Activated CD8-positive, alpha-beta memory T cell treated with anti-CD3 and anti-CD28 coated beads, Interleukin-2, amount 50 U/mL, for 1 hour (primary cell): ENCODE measurements around the gene IGSF9.
"Not testable (repeated sequence)": the region's sequence is repeated elsewhere in the genome, so short reads cannot be mapped to it uniquely, and the experiment has no call there.

Experiments
- DNase-seq: peaks from one replicate; pipeline ENCODE4 v3.0.0-alpha.2; 2020; ENCODE audit errors: extremely low read depth

The IGSF9 gene

DNA sequence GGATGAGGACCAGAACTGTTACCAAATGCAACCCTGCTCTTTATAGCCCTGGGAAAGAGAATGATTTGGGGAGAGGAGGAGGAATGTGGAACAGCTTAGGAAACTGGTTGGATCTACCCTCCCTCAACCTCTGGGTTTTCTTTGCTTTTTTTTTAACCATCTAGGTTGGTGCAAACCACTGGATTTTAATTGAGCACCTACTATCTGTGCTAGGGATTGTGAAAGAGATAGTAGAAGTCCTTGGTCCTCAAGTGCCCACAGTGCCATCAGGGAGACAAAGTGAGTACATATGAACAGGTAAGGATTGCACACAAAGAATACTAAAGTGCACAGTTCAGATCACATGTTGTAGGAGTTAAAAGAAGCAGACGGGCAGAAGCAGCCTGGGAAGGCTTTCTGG, 24.8 kb downstream of the IGSF9 start:
- no peak for DNase-seq

DNA sequence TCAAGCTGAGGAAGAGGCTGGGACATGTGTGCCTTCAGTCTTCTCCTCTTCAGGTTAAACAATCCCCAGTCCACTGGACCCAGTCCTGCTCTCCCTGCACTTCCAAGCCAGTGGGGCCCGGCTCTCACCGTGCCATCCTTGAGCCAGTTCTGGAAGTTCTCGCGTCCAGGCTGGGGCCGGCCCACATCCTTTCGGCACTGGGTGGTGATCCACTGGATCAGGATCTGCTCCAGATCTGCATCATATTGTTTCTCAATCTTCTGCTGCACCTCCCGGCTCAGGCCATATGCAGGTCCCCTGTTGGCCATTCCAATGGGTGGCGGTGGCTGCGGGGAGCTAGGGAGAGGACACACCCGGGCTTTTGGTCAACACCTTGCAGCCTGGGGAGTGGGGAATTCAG, 25.2 kb downstream of the IGSF9 start:
- no peak for DNase-seq

DNA sequence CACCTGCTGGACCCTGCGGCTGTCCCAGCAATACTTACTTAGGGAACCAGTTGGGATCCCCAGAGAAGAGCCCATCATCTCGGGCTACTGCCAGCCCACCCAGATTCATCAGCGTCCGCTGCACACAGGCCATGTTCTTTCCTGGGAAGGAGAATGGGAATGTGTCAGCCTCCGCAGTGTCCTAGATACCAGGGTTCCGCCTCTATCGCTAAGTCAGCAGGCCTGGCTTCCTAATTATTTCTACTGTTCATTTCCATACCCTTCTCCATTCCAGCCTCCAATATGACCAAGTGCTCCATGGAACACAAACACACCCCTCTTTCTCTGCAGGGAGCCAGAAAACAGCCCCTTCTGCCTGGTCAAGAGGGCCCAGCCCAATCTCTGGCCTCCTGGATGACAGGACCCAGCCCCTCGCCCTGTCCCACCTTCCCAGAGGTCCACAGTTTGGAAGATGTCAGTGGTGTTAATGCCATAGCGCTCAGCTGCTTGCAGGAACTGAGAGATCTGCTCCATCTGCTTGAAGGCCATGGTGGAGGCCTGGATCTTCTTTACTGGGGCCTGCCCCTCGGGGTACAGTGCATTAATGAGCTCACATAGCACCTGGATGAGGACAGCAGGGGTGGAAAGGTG, 26.1 kb downstream of the IGSF9 start:
- no peak for DNase-seq

DNA sequence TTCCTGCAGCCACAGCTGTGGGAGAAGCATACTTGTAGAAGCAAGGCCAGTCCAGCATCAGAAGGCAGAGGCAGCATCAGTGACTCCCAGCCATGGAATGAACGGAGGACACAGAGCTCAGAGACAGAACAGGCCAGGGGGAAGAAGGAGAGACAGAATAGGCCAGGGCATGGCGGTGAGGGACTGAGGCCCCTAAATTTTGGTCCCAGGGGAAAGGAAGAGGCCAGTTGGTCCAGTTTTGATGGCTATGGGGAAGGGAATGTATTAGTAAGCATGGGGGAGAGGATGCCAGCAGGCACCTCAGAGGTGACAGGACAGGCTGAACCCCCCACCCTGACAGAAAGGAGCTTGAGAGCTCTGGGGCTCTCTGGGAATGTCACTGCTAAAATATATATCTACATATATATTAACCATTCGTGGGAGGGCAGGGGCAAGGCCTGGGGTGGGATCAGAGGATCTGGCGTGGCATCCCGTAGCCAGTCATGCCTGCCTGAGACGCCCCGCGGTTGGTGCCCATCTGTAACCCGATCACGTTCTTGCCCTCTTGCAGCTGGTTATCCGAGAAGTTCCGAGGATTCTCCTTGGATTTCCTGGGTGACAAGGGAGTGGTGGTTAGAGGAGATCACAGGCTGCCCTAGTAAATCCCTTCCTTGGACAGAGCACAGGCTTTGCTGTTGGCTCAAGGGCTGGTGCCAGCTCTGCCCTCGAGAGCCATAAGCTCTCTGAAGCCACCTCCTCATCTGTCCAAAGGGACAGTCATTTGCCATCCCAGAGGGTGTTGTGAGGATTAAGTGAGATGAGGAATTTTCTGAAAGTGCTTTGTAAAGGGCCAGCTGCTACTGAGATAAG, 26.8 kb downstream of the IGSF9 start:
- no peak for DNase-seq

DNA sequence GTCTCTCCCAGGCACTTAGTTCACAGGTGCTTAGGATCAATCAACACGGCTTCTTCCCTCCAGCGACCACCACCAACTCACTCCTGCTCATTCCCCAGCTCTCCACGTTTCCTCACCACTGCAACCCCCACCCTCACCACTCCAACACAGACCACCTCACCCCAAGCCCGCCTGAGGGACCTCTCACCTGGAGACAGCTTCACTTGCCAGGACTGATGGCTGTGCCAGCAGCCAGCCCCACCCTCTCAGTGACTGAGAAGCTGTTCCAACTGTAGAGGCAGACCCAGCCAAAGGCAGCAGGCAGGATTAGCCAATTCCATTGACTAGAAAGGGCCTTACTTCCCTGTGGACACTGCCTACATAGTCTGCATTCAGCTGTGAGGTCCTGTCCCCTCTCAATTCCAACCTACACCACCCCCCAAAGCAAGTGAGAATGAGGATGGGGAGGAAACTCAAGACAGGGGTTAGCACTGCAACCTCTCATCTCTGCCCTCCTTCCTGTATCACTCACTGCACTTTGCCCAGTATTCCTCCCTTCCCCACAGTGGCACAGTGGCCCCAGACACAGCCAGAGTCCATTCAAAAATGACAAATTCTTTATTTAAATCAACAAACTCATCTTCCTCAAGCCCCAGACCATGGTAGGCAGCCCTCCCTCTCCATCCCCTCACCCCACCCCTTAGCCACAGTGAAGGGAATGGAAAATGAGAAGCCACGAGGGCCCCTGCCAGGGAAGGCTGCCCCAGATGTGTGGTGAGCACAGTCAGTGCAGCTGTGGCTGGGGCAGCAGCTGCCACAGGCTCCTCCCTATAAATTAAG, 27.7 kb downstream of the IGSF9 start:
- DNase-seq, result no peak

DNA sequence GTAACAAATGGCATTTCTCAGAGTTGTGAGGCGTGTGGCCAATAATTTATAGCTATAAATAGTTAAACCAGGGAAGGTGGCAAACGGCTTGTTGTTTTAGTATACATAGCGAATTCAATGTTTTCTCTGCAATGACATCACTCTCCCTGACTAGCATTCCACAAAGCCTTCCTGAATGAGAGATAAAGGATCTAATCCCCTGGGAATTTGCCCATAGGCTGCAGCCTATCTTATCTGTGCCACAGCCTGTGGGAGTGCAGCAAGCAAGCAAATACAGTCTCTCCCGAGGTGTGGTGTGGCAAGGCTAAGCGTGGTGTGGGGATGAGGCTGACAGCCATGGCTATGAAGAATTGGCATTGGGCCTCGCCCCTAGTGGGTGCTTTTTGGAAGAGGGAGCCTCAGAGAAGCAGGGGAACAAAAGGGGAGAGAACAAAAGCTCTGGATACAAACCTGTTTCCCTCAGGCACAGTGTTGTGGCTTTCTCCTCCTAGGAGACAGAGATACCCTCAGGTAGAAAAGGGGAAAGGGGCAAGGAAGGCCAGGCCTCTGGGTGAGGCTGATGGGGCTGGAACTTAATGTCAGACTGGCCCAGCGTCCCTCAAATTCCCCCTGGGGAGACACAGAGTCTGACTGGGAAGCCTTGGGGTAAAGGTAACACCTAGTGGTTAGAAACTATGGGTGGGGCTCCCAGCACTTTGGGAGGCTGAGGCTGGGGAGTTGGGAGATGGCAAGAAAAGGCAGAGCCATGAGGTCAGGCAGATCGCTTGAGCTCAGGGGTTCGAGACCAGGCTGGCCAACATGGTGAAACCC, 29.0 kb downstream of the IGSF9 start:
- DNase-seq, result no peak

DNA sequence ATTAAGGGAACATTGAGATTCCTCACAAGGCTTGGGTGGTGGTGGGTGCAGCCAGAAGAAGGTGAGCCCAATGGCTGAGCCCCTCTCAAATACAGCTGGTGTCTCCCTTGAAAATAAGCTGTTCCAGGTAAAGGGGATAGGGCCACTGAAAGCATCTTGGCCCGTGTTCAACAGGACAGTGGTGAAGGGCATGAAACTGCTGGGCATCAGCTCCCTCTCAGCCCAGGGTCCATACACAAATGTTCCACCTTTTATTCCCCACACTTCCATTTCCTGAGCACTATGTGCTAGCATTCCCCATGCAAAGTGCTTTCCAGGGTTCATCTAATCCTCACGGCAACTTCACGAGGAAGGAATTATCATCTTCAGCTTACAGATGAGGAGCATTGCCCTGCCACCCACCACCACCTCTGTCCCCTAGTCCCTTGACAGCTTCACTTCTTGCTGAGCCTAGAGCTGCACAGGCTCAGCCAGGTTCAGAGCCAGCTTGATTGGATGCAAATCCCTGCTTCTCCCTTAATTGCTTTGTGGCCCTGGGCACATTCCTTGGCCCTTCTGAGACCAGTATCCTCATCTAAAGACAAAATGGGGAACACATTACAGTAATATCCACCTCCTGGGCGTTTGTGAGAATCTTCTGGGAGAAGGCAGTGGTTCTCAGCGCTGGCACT, 29.7 kb downstream of the IGSF9 start:
- no peak for DNase-seq

DNA sequence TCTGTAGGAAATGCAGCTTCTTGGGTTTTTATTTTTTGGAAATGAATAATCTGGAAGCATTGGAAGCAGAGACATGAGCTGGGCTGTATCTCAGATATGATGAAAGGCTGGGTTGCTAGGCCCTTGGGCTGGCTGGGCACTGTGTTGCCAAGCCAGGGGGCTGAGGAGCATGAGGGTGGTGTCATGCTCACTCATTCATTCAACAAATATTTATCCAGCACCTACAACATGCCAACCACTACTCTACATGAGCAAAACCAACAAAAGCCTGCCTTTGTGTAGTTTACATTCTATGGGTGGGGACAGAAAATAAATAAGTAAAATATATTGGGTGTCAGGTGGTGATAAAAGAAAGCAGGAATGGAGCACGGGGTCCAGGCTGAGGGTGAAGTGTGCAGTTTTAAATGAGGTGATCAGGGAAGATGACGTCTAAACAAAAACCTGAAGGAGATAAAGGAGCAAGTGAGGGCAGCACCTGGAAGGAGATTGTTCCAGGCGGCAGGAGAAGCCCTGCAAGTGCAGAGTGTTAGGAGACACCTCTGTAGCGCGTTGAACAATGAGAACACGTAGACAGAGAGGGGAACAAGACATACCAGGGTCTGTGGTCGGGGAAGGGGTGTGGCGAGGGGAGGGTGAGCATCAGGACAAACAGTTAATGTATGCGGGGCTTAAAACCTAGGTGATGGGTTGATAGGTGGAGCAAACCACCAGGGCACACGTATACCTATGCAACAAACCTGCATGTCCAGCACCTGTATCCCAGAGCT, 31.0 kb downstream of the IGSF9 start:
- no peak for DNase-seq

DNA sequence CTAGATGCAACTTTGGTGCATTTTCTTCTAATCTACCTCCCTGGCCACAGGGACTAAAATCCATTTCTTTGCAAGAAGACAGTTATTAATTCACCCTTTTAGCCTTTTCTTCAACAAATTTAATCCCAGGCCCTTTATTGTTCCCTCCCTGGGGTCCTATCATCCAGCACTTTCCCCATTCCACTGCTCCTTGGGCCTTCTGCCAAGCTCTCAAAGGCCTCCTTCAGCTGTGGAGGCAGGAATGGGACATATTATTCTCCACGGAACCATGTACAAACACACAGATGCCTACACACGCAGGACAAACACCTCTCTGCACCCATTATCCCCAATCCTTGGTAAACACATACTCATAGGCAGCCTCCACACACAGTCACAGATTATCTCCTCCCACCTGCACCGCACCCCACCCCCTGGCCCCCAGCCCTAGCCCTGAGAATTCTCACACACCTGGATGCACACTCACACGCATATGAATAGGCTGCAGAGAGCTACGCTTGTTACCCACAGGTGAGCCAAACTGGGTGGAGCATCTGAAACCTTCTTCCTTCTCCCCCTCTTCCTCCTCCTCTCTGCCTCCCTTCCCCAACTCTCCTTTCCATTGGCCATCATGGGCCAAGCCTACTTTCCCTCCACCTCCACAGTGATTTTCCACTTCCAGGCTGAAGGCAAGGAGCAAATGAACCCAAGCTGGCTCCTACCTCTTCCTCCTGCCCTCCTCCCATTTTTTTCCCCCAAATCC, 31.8 kb downstream of the IGSF9 start:
- DNase-seq, result no peak

DNA sequence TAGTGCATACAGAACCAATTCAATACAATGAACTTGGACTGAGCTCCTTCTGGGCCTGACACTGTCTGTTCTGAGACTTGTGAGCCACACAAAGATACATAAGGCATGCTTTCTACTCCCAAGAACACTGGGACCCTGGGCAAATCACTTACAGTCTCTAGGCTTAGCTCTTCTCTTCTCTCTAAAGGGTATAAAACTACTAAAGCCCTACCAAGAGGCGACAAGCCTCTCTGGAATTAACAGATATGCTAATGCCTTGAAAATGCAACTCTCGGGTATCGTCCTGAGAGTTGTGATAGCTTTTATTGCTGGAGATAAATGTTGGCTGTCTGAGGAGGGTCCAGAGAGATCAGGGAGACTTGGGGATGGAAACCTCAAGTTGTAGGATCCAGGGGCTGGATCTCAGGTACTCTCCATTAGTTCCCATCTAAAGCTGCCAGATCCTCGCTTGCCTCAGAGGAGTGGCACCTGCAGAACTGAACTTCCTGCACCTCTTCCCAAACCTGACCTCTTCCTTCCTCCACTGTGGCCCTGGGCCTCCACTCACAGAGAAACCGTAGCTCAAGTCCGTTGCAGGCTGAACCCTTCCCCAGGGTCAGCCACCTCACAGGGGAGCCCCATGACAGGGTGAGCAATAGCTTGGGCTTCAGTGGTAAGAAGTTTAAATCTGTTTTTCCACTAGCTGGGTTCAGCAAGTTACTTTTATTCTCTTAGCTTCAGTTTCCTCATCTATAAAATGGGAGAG, 33.9 kb downstream of the IGSF9 start:
- no peak for DNase-seq

DNA sequence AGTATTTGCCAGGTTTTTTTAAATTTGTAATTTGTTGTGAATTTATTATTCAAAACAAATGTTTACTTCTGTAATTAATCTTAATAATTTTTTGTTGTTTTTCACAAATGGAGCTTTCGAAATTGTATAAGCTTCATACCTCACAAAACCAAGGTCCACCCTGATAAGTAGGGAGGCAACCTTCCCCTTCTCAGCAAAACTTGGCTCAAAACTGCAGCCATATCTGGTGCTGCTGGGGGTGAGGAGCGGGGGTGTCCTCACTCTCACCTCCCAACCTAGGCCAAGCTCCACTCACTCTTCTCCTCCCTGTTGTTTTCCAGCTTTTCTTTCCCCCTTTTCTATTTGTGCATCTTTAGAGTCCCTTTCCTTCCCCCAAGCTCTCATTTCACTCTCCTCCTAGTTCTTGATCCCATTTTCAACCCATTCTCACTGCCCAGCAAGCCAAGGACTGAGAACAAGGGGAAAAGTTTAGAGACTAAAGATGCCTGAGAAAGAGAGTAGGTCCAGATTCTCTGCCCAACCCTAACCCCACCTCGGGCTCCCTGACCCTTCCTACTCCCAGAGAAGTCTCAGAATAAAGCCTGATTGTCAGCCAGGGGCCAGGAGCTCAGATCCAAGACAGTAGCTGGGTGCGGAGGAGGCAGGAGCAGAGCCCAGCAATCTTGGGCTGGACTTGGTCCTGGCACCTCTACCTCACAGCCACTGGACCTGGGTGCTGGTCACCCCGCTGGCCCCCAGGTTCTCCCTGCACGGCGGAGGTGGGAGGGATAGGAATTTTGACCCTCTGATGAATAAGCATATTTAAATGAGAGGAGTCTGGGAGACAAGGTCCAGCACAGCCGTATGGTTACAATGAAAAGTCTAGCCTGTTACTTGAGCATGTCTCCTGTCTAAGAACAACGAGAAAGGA, 37.1 kb downstream of the IGSF9 start:
- DNase-seq, result no peak

DNA sequence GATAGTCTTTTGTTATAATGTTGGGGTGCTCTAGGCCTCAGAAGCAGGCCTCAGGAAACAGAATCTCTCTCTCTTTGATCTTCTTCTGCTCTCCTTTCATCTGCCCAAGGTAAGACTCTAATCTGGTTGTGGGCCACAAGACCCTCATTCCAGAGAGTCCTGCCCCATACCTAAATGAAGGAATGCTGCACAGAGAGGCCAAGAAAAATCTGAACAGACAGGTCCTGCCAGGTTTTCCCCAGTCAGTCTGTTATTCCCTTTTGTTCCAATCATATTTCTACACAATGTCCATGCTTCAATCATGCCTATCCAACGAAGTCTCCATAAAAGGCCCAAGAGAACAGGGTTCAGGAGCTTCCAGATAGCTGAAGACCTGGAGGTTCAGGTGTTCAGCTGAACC, 38.5 kb downstream of the IGSF9 start:
- DNase-seq, result no peak

DNA sequence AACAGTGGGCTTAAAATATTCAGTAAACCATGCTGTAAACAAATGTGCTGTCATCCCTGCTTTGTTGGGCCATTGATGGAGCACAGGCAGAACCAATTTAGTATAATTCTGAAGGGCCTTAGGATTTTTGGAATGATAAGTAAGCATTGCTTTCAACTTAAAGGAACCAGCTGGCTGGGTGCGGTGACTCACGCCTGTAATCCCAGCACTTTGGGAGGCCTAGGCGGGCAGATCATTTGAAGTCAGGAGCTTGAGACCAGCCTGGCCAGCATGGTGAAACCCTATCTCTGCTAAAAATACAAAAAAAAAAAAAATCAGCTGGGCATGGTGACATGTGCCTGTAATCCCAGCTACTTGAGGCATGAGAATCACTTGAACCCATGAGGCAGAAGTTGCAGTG, 41.4 kb downstream of the IGSF9 start:
- not testable (repeated sequence) for DNase-seq

DNA sequence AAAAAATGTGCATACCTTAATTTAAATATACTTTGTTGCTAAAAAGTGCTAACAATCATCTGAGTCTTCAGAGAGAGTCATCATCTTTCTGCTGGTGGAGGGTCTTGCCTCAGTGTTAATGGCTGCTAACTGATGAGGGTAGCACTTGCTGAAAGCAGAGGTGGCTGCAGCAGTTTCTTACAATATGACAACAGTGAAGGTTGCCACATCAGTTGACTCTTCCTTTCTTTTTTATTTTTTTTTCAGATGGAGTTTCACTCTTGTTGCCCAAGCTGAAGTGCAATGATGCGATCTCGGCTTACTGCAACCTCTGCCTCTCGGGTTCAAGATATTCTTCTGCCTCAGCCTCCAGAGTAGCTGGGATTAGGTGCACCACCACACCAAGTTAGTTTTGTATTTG, 42.9 kb downstream of the IGSF9 start:
- DNase-seq, result no peak

DNA sequence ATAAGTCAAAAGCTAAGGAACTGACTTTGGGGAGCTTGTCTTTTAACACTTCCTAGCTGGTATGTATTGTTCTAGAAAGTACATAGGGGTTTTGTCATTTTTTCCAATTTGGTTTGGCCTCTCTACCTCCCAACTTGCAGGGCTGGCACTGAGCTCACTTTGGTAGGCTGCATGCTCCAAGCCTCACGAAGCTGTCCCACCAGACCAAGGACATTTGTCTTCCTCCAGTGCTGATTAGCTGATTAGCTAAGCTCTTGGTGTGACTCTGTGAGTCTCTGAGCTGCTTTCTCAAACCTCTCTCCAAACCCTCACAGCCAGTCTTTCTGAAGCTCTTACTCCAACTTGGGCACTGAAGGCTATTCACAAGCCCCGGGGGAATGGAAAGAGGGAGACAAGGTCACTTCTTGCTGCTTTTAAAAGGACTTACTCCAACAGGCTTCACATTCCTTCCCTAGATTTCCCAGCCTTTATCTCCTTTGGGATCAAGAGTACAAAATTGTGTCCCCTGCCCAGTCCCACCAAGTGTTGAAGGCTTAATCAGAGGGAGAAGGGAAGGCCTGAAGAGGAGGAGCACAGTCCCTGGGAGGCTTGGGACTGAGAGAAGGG, 44.6 kb downstream of the IGSF9 start:
- no peak for DNase-seq

DNA sequence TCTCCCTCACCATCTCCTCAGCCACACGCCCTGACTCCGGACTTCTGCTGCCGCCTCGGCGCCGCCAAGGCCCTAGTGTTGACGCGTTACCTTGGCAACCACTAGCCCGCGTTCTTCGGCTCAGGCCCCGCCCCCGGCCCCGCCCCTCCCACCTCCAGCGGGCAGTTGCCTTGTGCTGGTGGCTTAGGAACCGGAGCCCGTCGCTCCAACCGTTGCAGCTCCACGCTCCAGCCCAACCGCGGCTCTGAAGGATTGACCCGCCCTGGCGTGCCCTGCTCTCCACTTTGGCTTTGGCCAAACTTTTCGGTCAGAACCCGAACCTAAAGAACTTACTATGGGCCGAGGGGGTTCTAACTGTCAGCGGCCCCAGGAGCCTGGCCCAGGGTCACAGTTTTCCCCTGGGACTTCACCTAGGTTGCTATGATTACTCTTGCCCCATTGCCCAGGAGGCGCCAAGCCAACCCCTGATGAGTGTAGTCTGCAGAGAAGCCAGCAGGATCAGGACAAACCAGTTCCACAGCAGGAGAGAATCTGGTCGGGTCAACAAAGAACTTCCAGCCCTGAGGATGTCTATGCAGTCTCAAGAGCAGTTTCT, 45.2 kb downstream of the IGSF9 start, which contains the start of gene CFAP45:
CFAP45 (minus strand) TSS at position 80 of the 595 bp plus-strand sequence; CDS start at position 13, 67 bp downstream.
- no peak for DNase-seq

DNA sequence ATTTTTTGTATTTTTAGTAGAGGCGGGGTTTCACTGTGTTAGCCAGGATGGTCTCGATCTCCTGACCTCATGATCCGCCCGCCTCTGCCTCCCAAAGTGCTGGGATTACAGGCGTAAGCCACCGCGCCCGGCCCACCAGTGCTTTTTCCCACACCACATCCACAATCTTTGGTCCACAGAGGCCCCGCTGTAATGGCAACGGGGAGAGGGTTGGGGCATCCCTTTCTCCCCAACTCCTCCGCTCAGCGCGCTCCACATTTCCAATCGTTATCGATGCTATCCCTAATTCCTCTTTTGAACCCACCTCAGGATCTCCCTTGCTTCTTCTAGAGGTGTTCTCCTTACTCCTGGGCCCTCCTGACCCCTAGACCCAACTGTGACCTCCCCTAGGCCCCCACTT, 45.8 kb downstream of the IGSF9 start:
- not testable (repeated sequence) for DNase-seq
